T47D (cell line): ENCODE measurements around the gene ZNF598.
A peak's percentile ranks its signal among the peaks of the same experiment; 100 is the strongest.

Experiments used
- DNase-seq, 2 experiments: peaks; one replicate each; pipeline versions ENCODE4 v3.0.0 to v3.0.0-alpha.2; 2011 to 2012; ENCODE audit warnings: low read depth in 1 of 2, low spot score in 1 of 2
- JUND ChIP-seq: IDR thresholded peaks from 2 replicates; pipeline ENCODE4 v1.6.1; 2012; ENCODE audit warnings: low read depth
- in situ Hi-C: cut with HindIII; loops from 2 replicates; pipeline ENCODE4 v1.10.0; 2016; ENCODE audit warnings: low sequenced_read_pairs, low pct_unique_long_range_greater_than_20kb

The ZNF598 gene

GRCh38 chr16:1993731-1994131 lies 15.9 kb downstream of the ZNF598 start:
- in situ Hi-C loops: no loop called here
- TF ChIP-seq JUND: no peak
- DNase-seq: peak in 1 of 2 experiments; percentile 71

GRCh38 chr16:1992704-1993317 lies 16.8 kb downstream of the ZNF598 start:
- no peak for TF ChIP-seq JUND
- in situ Hi-C loops: no loop called here
- DNase-seq: no peak

GRCh38 chr16:1991948-1992703 lies 17.5 kb downstream of the ZNF598 start:
- TF ChIP-seq JUND: no peak
- peak; percentile 85 to 96 for DNase-seq
- in situ Hi-C loops: no loop called here

GRCh38 chr16:1991588-1991947 lies 18.1 kb downstream of the ZNF598 start:
- TF ChIP-seq JUND: no peak
- in situ Hi-C loops: no loop called here
- no peak for DNase-seq

GRCh38 chr16:1991135-1991551 lies 18.5 kb downstream of the ZNF598 start:
- in situ Hi-C loops: no loop called here
- DNase-seq: no peak
- TF ChIP-seq JUND: no peak

- in situ Hi-C loops: no loop called here
- peak in 1 of 2 experiments; percentile 41 for DNase-seq
- TF ChIP-seq JUND: no peak
These were observed 19.1 kb downstream of the ZNF598 start for GRCh38 chr16:1990351-1991134.

GRCh38 chr16:1990101-1990350 lies 19.6 kb downstream of the ZNF598 start:
- DNase-seq: no peak
- TF ChIP-seq JUND: no peak
- in situ Hi-C loops: no loop called here

GRCh38 chr16:1989209-1990100 lies 20.2 kb downstream of the ZNF598 start, which contains the start of gene SYNGR3:
Gene SYNGR3 (plus strand): TSS chr16:1989970. CDS start chr16:1990103, 133 bp downstream.
- in situ Hi-C loops: no loop called here
- no peak for DNase-seq
- TF ChIP-seq JUND: no peak

- in situ Hi-C loops: no loop called here
- no peak for TF ChIP-seq JUND
- no peak for DNase-seq
These were observed 22.4 kb downstream of the ZNF598 start for GRCh38 chr16:1987198-1987597.

GRCh38 chr16:1985466-1986150 lies 24.0 kb downstream of the ZNF598 start:
- in situ Hi-C loops: no loop called here
- TF ChIP-seq JUND: no peak
- peak in 1 of 2 experiments; percentile 28 for DNase-seq

GRCh38 chr16:1984347-1985225 lies 25.0 kb downstream of the ZNF598 start:
- in situ Hi-C loops: no loop called here
- no peak for TF ChIP-seq JUND
- DNase-seq: no peak
